ENCODE data around the gene CLIP1. TPM values are rescaled to one million over a fixed set of nuclear protein-coding genes. Genes with fewer than 3 reads are reported as not detected.

CLIP1 gene
- total and polyA plus RNA-seq, 2 of the 8 experiments (the other 6 are each of a cell fraction or from before 2014, with no cell fraction given) = 19.0 to 27.6 TPM

GRCh38 chr12:122435186-122435585, 12.7 kb upstream of the CLIP1 start:
- no peak for DNase-seq (ENCODE audit: low read depth in 1 of 2, low spot score in 2 of 2)
- no peak overlapping the region for H2BK20ac ChIP-seq (ENCODE audit: low read length)
- H3K27ac ChIP-seq (ENCODE audit: low read depth, low read length) = no peak overlapping the region
- no peaks in the 10 kb centered on the region for H3K79me1 ChIP-seq (ENCODE audit: low read depth, low read length)
- no peak overlapping the region for H2BK120ac ChIP-seq (replicated peaks; ENCODE audit: low read depth, low read length)
- 90% methylated on average over 4 of the region's 4 CpGs; no CpG with 5 or more reads in 1 of the 2 experiments for WGBS, 2 experiments (ENCODE audit: extremely low coverage in 1 of 2, insufficient coverage in 1 of 2, insufficient read length in 1 of 2, insufficient replicate concordance in 2 of 2, low coverage in 1 of 2, low lambda C conversion rate in 2 of 2, missing lambda C conversion rate in 1 of 2)
- H4K8ac ChIP-seq (ENCODE audit: extremely low read depth, insufficient read depth, low read length) = no peak overlapping the region
- no peak overlapping the region for H4K5ac ChIP-seq (ENCODE audit: insufficient read length, low read depth, low read length)
- no peaks in the 10 kb centered on the region for H3K9me3 ChIP-seq (ENCODE audit: insufficient read depth in 2 of 2, low read depth in 1 of 2, low read length in 1 of 2)
- no peaks in the 10 kb centered on the region for H3K23me2 ChIP-seq (ENCODE audit: low read depth, low read length)
- no peak overlapping the region for H2AFZ ChIP-seq (ENCODE audit: low read length)
- H3K4me3 ChIP-seq (ENCODE audit: extremely low read depth in 1 of 4, insufficient read depth in 2 of 4, low read depth in 3 of 4, low read length in 4 of 4) = no peak overlapping the region
- no peak overlapping the region for H2AK5ac ChIP-seq (ENCODE audit: low read depth, low read length)
- H3K36me3 ChIP-seq (ENCODE audit: control insufficient read depth in 2 of 4, insufficient read depth in 4 of 4, low read length in 3 of 4) = no peaks in the 10 kb centered on the region
- no peak overlapping the region for H2BK12ac ChIP-seq (ENCODE audit: low read depth, low read length)
- no peaks in the 10 kb centered on the region for H3K4me1 ChIP-seq (replicated peaks in 1 of 4; ENCODE audit: control insufficient read depth in 3 of 4, insufficient read depth in 4 of 4, low read length in 3 of 4)
- no peak overlapping the region for H3K9ac ChIP-seq (replicated peaks in 1 of 4; ENCODE audit: extremely low read depth in 1 of 4, low read depth in 3 of 4, low read length in 3 of 4)
- H4K91ac ChIP-seq (replicated peaks; ENCODE audit: insufficient read length, low read length) = no peak overlapping the region
- H4K20me1 ChIP-seq (replicated peaks in 1 of 2; ENCODE audit: control insufficient read depth in 1 of 2, insufficient read depth in 2 of 2, low read length in 2 of 2) = no peaks in the 10 kb centered on the region
- H3K14ac ChIP-seq (ENCODE audit: insufficient read length) = no peak overlapping the region
- H2BK15ac ChIP-seq (ENCODE audit: low read length) = no peak overlapping the region
- no peak overlapping the region for H2BK5ac ChIP-seq (ENCODE audit: low read depth, low read length)
- FAIRE-seq = no peak
- H3K18ac ChIP-seq (ENCODE audit: extremely low read depth, low read length) = no peak overlapping the region
- ChIA-PET CTCF (ENCODE audit: partially characterized antibody) (interaction anchor here (0.7 to 1.5 kb wide), 2 partner anchors 11 to 22 kb away, joined by 3 read pairs; no protein-coding TSS in a partner anchor), POLR2A (ENCODE audit: partially characterized antibody) (no interaction called here)
- no peak overlapping the region for H3K4me2 ChIP-seq (ENCODE audit: insufficient read depth in 1 of 2, low read depth in 2 of 2, low read length in 2 of 2)
- no peak overlapping the region for H3K23ac ChIP-seq (ENCODE audit: insufficient read length)
- H3K27me3 ChIP-seq (replicated peaks in 1 of 4; ENCODE audit: control insufficient read depth in 3 of 4, extremely low read depth in 1 of 4, insufficient read depth in 3 of 4, low read length in 3 of 4) = no peaks in the 10 kb centered on the region
- no peak overlapping the region for H3K56ac ChIP-seq (replicated peaks; ENCODE audit: insufficient read length, low read depth, low read length)
- H3K4ac ChIP-seq (replicated peaks; ENCODE audit: insufficient read length, low read depth, low read length) = no peak overlapping the region
- H3K79me2 ChIP-seq (ENCODE audit: control insufficient read depth in 1 of 2, insufficient read depth in 2 of 2, low read length in 2 of 2) = no peaks in the 10 kb centered on the region
- TF ChIP-seq CTCF (IDR thresholded peaks at IDR 0.05; ENCODE audit: control extremely low read depth in 1 of 3, insufficient read depth in 1 of 3, low read depth in 1 of 3, low read length in 3 of 3) (no peak), CTBP2 (IDR thresholded peaks at IDR 0.05; ENCODE audit: borderline replicate concordance, insufficient read depth, insufficient read length, low read length) (no peak), CBX5 (IDR thresholded peaks at IDR 0.05; ENCODE audit: low read depth, low read length) (no peak), SRF (IDR thresholded peaks at IDR 0.05; ENCODE audit: low read depth, low read length) (no peak), USF2 (IDR thresholded peaks at IDR 0.05; ENCODE audit: low read length) (no peak), TCF12 (IDR thresholded peaks at IDR 0.05; ENCODE audit: low read depth, low read length) (no peak), SIRT6 (IDR thresholded peaks at IDR 0.05; ENCODE audit: low read length) (no peak), RBBP5 (IDR thresholded peaks at IDR 0.05; ENCODE audit: borderline replicate concordance, low read depth, low read length) (no peak), JUND (IDR thresholded peaks at IDR 0.05; ENCODE audit: low read length) (no peak), ASH2L (IDR thresholded peaks at IDR 0.05; ENCODE audit: low read length) (no peak), EGR1 (IDR thresholded peaks at IDR 0.05; ENCODE audit: borderline replicate concordance, low read depth, low read length) (no peak)

Measured in H1 (cell line).